Measurements from ENCODE around the gene DDX56.
"Not testable (repeated sequence)": the region's sequence is repeated elsewhere in the genome, so short reads cannot be mapped to it uniquely, and the experiment has no call there.

Gene DDX56

GRCh38 chr7:44561962-44562621 lies 11.6 kb downstream of the DDX56 start:
- no peak for TF ChIP-seq CTCF (IDR thresholded peaks at IDR 0.05; ENCODE audit: low read depth, low read length)
- no peak overlapping the region for H3K4me3 ChIP-seq (ENCODE audit: low read depth, low read length)

GRCh38 chr7:44561481-44561880 lies 12.2 kb downstream of the DDX56 start:
- TF ChIP-seq CTCF (IDR thresholded peaks at IDR 0.05; ENCODE audit: low read depth, low read length), result no peak
- no peak overlapping the region for H3K4me3 ChIP-seq (ENCODE audit: low read depth, low read length)

- no peak overlapping the region for H3K4me3 ChIP-seq (ENCODE audit: low read depth, low read length)
- TF ChIP-seq CTCF (IDR thresholded peaks at IDR 0.05; ENCODE audit: low read depth, low read length), result no peak
These were observed 14.2 kb downstream of the DDX56 start for GRCh38 chr7:44559485-44559884.

- no peak overlapping the region for H3K4me3 ChIP-seq (ENCODE audit: low read depth, low read length)
- TF ChIP-seq CTCF (IDR thresholded peaks at IDR 0.05; ENCODE audit: low read depth, low read length), result no peak
These were observed 16.2 kb downstream of the DDX56 start for GRCh38 chr7:44557485-44557884.

- H3K4me3 ChIP-seq (ENCODE audit: low read depth, low read length), result no peak overlapping the region
- TF ChIP-seq CTCF (IDR thresholded peaks at IDR 0.05; ENCODE audit: low read depth, low read length), result no peak
These were observed 18.4 kb downstream of the DDX56 start for GRCh38 chr7:44555350-44555749.

- H3K4me3 ChIP-seq (ENCODE audit: low read depth, low read length), result not testable (repeated sequence)
These were observed 21.2 kb downstream of the DDX56 start for GRCh38 chr7:44552473-44553005.

- no peak for TF ChIP-seq CTCF (IDR thresholded peaks at IDR 0.05; ENCODE audit: low read depth, low read length)
- H3K4me3 ChIP-seq (ENCODE audit: low read depth, low read length), result no peak overlapping the region
These were observed 24.3 kb downstream of the DDX56 start for GRCh38 chr7:44549457-44549856.

- no peak for TF ChIP-seq CTCF (IDR thresholded peaks at IDR 0.05; ENCODE audit: low read depth, low read length)
- no peak overlapping the region for H3K4me3 ChIP-seq (ENCODE audit: low read depth, low read length)
These were observed 24.8 kb downstream of the DDX56 start for GRCh38 chr7:44548893-44549292.

All from WI38 (cell line).